KOPT-K1 (cell line): ENCODE data around the gene C1QTNF1.

Source experiments
- H3K27ac ChIP-seq: fragments of 200-600 bp; sonication (generic); 2 replicates; pipeline ENCODE4 v1.5.1; 2016; ENCODE audit warnings: antibody characterized with exemption, mild to moderate bottlenecking, low read depth, low read length; ENCODE audit not compliant: poor library complexity, severe bottlenecking
- H3K36me3 ChIP-seq: fragments of 200-600 bp; sonication (generic); 2 replicates; pipeline ENCODE4 v1.5.1; 2017; ENCODE audit warnings: antibody characterized with exemption, mild to moderate bottlenecking, low read length, moderate library complexity; ENCODE audit not compliant: insufficient read depth
- H3K9me3 ChIP-seq: fragments of 200-600 bp; sonication (generic); 2 replicates; pipeline ENCODE4 v1.5.1; 2017; ENCODE audit warnings: antibody characterized with exemption, low read length, mild to moderate bottlenecking; ENCODE audit not compliant: insufficient read depth, poor library complexity, severe bottlenecking

C1QTNF1 gene

GRCh38 chr17:79023886-79024771 lies at the start of gene C1QTNF1:
Gene C1QTNF1, plus strand, starts transcription at chr17:79024169. Its CDS starts 19,800 bp downstream, at chr17:79043969.
- H3K27ac ChIP-seq, result no peak within 1 kb of the TSS

GRCh38 chr17:78974635-78975591 lies 49.1 kb upstream of the C1QTNF1 start:
- H3K27ac ChIP-seq, result no peak overlapping the region
- peaks cover 86% of the 10 kb centered on the region for H3K36me3 ChIP-seq
- H3K9me3 ChIP-seq, result no peaks in the 10 kb centered on the region

More at GRCh38 chr17:79023886-79024771, at the start of gene C1QTNF1:
- Histone ChIP-seq H3K9me3 (no peaks in the 10 kb centered on the region), H3K36me3 (no peaks in the 10 kb centered on the region)

GRCh38 chr17:78976907-78977680 lies 46.9 kb upstream of the C1QTNF1 start:
- no peak overlapping the region for H3K27ac ChIP-seq
- H3K36me3 ChIP-seq, result peaks cover 64% of the 10 kb centered on the region
- H3K9me3 ChIP-seq, result no peaks in the 10 kb centered on the region

- H3K27ac ChIP-seq, result no peak overlapping the region
- H3K9me3 ChIP-seq, result no peaks in the 10 kb centered on the region
- peaks cover 59% of the 10 kb centered on the region for H3K36me3 ChIP-seq
Measured at GRCh38 chr17:78977681-78977943, 46.4 kb upstream of the C1QTNF1 start.

GRCh38 chr17:78977997-78978973 lies 45.7 kb upstream of the C1QTNF1 start:
- H3K27ac ChIP-seq, result peak overlapping the region; percentile 91
- no peaks in the 10 kb centered on the region for H3K9me3 ChIP-seq
- H3K36me3 ChIP-seq, result peaks cover 52% of the 10 kb centered on the region

- Histone ChIP-seq H3K36me3 (peaks cover 35% of the 10 kb centered on the region), H3K27ac (peak within 1 kb of the TSS; percentile 91), H3K9me3 (no peaks in the 10 kb centered on the region)
Measured at GRCh38 chr17:78979780-78980623, 44.0 kb upstream of the C1QTNF1 start, which contains the start of gene LGALS3BP. Gene LGALS3BP, minus strand, starts transcription at chr17:78979923. Its CDS starts 2,732 bp downstream, at chr17:78977191.

GRCh38 chr17:78980624-78980972 lies 43.4 kb upstream of the C1QTNF1 start:
- no peaks in the 10 kb centered on the region for H3K9me3 ChIP-seq
- peak overlapping the region; percentile 91 for H3K27ac ChIP-seq
- H3K36me3 ChIP-seq, result peaks cover 30% of the 10 kb centered on the region

- Histone ChIP-seq H3K27ac (no peak overlapping the region), H3K9me3 (no peaks in the 10 kb centered on the region), H3K36me3 (peaks cover 23% of the 10 kb centered on the region)
Measured at GRCh38 chr17:78981010-78981888, 42.7 kb upstream of the C1QTNF1 start.

GRCh38 chr17:78985395-78985794 lies 38.6 kb upstream of the C1QTNF1 start:
- H3K36me3 ChIP-seq, result peaks cover 11% of the 10 kb centered on the region
- no peak overlapping the region for H3K27ac ChIP-seq
- H3K9me3 ChIP-seq, result no peaks in the 10 kb centered on the region

GRCh38 chr17:78986048-78986648 lies 37.8 kb upstream of the C1QTNF1 start:
- Histone ChIP-seq H3K36me3 (peaks cover 19% of the 10 kb centered on the region), H3K9me3 (no peaks in the 10 kb centered on the region), H3K27ac (no peak overlapping the region)

- Histone ChIP-seq H3K36me3 (peaks cover 25% of the 10 kb centered on the region), H3K27ac (no peak overlapping the region), H3K9me3 (no peaks in the 10 kb centered on the region)
Measured at GRCh38 chr17:78986649-78987328, 37.2 kb upstream of the C1QTNF1 start.

- Histone ChIP-seq H3K9me3 (no peaks in the 10 kb centered on the region), H3K36me3 (peaks cover 39% of the 10 kb centered on the region), H3K27ac (no peak overlapping the region)
Measured at GRCh38 chr17:78988152-78988551, 35.8 kb upstream of the C1QTNF1 start.
